Right lobe of liver (tissue), 4 donors: ENCODE results near the gene PCDHA1.

Experiments used
- CTCF ChIP-seq, 4 donors: fragments of 200-600 bp in 3 of 4; fragments of 450-650 bp in 1 of 4; IDR thresholded peaks; one replicate each; pipeline versions ENCODE4 v1.5.1 to v1.8.0; 2016 to 2022; ENCODE audit warnings: antibody characterized with exemption in 4 of 4, mild to moderate bottlenecking in 2 of 4
- POLR2A ChIP-seq: fragments of 450-650 bp; IDR thresholded peaks from one replicate; pipeline ENCODE4 v1.6.1; 2017; ENCODE audit warnings: antibody characterized with exemption, mild to moderate bottlenecking
- donor health status: DM: no; HTN: no; CAD: no.
- donor health status: DM: no; HTN: no; CAD: no.
- donor health status: DM: no; HTN: yes; CAD: no.

DNA sequence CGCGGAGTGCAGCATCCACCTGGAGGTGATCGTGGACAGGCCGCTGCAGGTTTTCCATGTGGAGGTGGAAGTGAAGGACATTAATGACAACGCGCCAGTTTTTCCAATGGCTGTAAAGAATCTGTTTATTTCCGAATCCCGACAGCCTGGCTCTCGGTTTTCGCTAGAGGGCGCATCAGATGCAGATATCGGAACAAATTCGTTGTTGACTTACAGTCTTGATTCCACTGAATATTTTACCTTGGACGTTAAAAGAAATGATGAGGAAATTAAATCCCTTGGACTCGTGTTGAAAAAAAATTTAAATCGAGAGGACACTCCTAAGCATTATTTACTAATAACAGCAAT lies 15.5 kb downstream of the PCDHA1 start:
- TF ChIP-seq CTCF (IDR thresholded peaks at IDR 0.05) (peak in 1 of 4 donors; percentile 12), POLR2A (no peak)
